Lung (tissue), 12 donors: ENCODE data around the gene FRMPD4. TPM values are rescaled to one million over a fixed set of nuclear protein-coding genes. Genes with fewer than 3 reads are reported as not detected.

Experiments
- ATAC-seq: fragments of 200-7000 bp; cut with Tn5 transposase; one replicate; pipeline ENCODE4 v1.9.1; 2020; ENCODE audit warnings: moderate number of reproducible peaks; ENCODE audit not compliant: insufficient read depth, low FRiP score
- DNase-seq, 3 donors: peaks; one replicate each; pipeline ENCODE4 v3.0.0-alpha.2; 2013 to 2017
- H3K27ac ChIP-seq, 2 donors: one replicate each; pipeline ENCODE4 v1.5.1; 2013; ENCODE audit warnings: mild to moderate bottlenecking in 2 of 2, moderate library complexity in 2 of 2, control low read depth in 1 of 2, inconsistent platforms in 1 of 2, low read depth in 1 of 2, low read length in 1 of 2
- H3K27me3 ChIP-seq, 3 donors: one replicate each; pipeline ENCODE4 v1.5.1; 2013; ENCODE audit warnings: low read length in 2 of 3; ENCODE audit not compliant: control insufficient read depth in 3 of 3, insufficient read depth in 3 of 3
- H3K36me3 ChIP-seq, 4 donors: one replicate each; pipeline ENCODE4 v1.5.1; 2013; ENCODE audit warnings: low read length in 4 of 4, mild to moderate bottlenecking in 1 of 4, moderate library complexity in 1 of 4; ENCODE audit not compliant: control insufficient read depth in 4 of 4, insufficient read depth in 4 of 4
- H3K4me1 ChIP-seq, 5 donors: one replicate each; pipeline ENCODE4 v1.5.1; 2013; ENCODE audit warnings: low read length in 5 of 5, mild to moderate bottlenecking in 2 of 5, moderate library complexity in 1 of 5; ENCODE audit not compliant: control insufficient read depth in 5 of 5, insufficient read depth in 5 of 5
- H3K4me3 ChIP-seq: one replicate; pipeline ENCODE4 v1.5.1; 2013; ENCODE audit warnings: mild to moderate bottlenecking, control low read depth, moderate library complexity
- H3K9ac ChIP-seq, 2 donors: one replicate each; pipeline ENCODE4 v1.5.1; 2013; ENCODE audit warnings: low read length in 2 of 2, control low read depth in 1 of 2; ENCODE audit not compliant: insufficient read depth in 1 of 2
- H3K9me3 ChIP-seq, 4 donors: one replicate each; pipeline ENCODE4 v1.5.1; 2013; ENCODE audit warnings: low read length in 3 of 4, mild to moderate bottlenecking in 1 of 4, moderate library complexity in 1 of 4; ENCODE audit not compliant: control insufficient read depth in 4 of 4, insufficient read depth in 3 of 4
- WGBS, 2 donors: extraction: QIAGEN DNeasy Blood & Tissue Kit; methylation state at CpG; one replicate each; pipeline ENCODE4 v1.1.7; 2013; 5-methylcytosine and 5-hydroxymethylcytosine counted together
- polyA plus RNA-seq, 2 donors: library from polyadenylated mRNA; stranded (reverse); fragments of 200-250 nt; gene quantifications; one replicate each; pipeline ENCODE4 v1.2.1, GENCODE V29; 2013
- total RNA-seq, 2 donors: library from RNA; depleted of rRNA in 1 of 2; stranded (reverse); fragments of >200 nt in 1 of 2; gene quantifications; one replicate each; pipeline ENCODE4 v1.2.1, GENCODE V29; 2014 to 2021
- TF ChIP-seq, protein P1 (sequence below): IDR thresholded peaks from 2 replicates; pipeline ENCODE4 v1.5.1; 2012; ENCODE audit warnings: mild to moderate bottlenecking; ENCODE audit errors: control extremely low read depth, extremely low read depth
- donor health status: control.
- donor health status: control.
- donor health status: Bipolar disorder and iron deficiency.
- donor health status: healthy.
- donor health status: DM: yes; HTN: yes; CAD: no.

FRMPD4 gene
- total and polyA plus RNA-seq, 4 donors: 0.01 to 0.43 (median 0.03) TPM

DNA sequence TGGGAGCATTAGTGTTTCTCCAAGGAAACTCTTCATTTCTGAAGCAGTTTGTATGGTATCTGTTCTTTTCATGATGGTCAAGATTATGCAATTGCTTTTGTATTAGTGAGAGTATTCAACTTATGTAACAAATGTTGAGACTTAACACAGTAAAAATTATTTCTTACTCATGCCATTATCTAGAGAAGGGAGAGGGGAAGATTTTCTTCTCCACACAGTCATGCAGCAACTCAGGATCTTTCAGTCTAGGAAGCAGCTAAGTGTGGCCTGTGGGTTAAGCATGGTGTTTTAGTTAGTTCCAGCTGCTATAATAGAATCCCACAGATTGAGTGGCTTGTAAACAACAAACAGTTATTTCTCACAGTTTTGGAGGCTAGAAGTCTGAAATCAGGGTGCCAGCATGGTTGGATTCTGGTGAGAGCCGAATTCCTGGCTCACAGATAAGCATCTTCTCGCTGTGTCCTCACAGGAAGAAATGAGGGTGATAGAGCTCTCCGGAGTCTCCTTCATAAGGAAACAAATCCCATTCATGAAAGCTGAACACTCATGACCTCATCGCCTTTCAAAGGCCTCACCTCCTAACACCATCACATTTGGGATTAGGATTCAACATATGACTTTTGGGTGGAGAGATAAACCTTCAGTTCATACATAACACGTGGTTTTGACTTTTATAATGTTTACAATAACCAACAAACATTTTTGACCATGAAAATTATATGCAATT is 101.2 kb downstream of the FRMPD4 start:
- Histone ChIP-seq H3K4me1 (no peaks in the 10 kb centered on the region), H3K36me3 (no peaks in the 10 kb centered on the region), H3K27ac (no peak overlapping the region), H3K27me3 (peaks cover 0 to 29% (median 13%) of the 10 kb centered on the region in 3 donors), H3K9ac (no peak overlapping the region), H3K9me3 (no peaks in the 10 kb centered on the region), H3K4me3 (no peak overlapping the region)
- no peak for DNase-seq
- no peak for ATAC-seq
- TF ChIP-seq, protein P1, sequence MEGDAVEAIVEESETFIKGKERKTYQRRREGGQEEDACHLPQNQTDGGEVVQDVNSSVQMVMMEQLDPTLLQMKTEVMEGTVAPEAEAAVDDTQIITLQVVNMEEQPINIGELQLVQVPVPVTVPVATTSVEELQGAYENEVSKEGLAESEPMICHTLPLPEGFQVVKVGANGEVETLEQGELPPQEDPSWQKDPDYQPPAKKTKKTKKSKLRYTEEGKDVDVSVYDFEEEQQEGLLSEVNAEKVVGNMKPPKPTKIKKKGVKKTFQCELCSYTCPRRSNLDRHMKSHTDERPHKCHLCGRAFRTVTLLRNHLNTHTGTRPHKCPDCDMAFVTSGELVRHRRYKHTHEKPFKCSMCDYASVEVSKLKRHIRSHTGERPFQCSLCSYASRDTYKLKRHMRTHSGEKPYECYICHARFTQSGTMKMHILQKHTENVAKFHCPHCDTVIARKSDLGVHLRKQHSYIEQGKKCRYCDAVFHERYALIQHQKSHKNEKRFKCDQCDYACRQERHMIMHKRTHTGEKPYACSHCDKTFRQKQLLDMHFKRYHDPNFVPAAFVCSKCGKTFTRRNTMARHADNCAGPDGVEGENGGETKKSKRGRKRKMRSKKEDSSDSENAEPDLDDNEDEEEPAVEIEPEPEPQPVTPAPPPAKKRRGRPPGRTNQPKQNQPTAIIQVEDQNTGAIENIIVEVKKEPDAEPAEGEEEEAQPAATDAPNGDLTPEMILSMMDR: no peak
- WGBS, 2 donors: 69 to 78% methylated on average over 5 of the region's 5 CpGs

DNA sequence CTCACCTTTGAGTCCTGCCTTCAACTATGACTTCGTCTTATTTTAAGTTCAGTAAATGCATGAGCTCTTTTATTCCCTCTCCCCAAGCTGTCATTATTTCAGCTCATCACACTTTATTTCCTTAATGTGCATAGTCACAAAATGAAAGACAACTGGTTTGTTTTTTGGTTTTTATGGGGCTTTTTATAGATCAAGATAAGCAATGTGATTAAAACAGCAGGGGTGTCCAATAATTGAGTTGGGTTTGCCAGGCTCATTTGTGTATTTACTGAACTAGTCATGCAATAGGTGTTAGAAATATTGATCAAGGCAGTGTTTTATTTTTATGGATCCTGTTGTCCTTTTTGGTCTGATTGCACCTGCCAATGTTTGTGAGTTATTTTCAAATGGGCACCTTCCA is 102.2 kb downstream of the FRMPD4 start:
- TF ChIP-seq, protein P1: no peak
- 89 to 100% methylated on average over 1 of the region's 1 CpG for WGBS, 2 donors
- Histone ChIP-seq H3K9ac (no peak overlapping the region), H3K4me3 (no peak overlapping the region), H3K36me3 (no peaks in the 10 kb centered on the region), H3K27ac (no peak overlapping the region), H3K9me3 (no peaks in the 10 kb centered on the region), H3K4me1 (no peaks in the 10 kb centered on the region), H3K27me3 (peaks cover 0 to 32% (median 18%) of the 10 kb centered on the region in 3 donors)
- no peak for ATAC-seq
- DNase-seq: no peak

DNA sequence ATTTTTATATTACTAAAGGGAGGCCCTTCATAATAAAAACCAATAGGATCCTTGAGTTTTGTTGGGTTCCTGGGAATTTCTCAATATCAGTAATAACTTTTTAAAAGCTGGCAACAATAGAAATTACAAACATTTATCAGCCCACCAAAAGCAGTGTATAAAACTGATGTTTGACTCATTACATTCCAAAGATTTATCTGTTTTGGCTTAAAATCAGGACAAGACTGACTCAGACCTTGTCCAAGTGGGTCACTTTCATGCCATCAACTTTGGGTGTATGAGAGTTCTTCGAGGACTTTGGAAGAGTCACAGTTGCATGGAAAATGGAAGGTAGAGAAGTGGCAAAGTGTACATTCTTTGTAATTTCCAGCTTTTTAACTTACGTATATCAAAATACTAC is 102.8 kb downstream of the FRMPD4 start:
- Histone ChIP-seq H3K9me3 (no peaks in the 10 kb centered on the region), H3K4me1 (no peaks in the 10 kb centered on the region), H3K36me3 (no peaks in the 10 kb centered on the region), H3K9ac (no peak overlapping the region), H3K27me3 (peaks cover 0 to 33% (median 15%) of the 10 kb centered on the region in 3 donors), H3K27ac (no peak overlapping the region), H3K4me3 (no peak overlapping the region)
- ATAC-seq: no peak
- DNase-seq: no peak
- WGBS, 2 donors: 88 to 89% methylated on average over 2 of the region's 2 CpGs
- TF ChIP-seq, protein P1: no peak
